ENCODE data around the gene NRG3. TPM values are rescaled to one million over a fixed set of nuclear protein-coding genes. Genes with fewer than 3 reads are reported as not detected.

Gene NRG3
- total and polyA plus RNA-seq, 2 donors (not counting 1 experiment from before 2014, with no cell fraction given), result 0.06 TPM; not detected in 1

DNA sequence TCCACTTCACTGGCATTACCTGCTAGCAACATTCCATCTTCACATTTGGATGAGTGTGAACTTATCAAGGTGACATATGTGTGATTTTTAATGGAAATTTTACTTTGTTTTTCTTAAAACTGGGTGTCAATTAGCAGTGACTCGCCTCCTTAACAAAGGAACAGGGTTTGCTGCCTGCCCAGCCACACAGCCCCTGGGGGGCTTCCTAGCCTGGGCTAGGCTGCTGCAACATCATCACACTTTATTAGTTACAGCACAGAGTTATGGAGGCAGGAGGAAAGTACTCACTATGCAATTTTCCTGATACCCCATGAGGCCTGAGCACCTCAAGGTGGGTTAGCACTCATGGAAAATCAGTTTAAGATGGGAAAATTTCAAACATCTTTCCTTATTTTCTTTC lies 861.3 kb downstream of the NRG3 start:
- Mint-ChIP-seq H3K27ac (no peak overlapping the region), H3K4me1 (no peaks in the 10 kb centered on the region), H3K27me3 (no peaks in the 10 kb centered on the region), H3K9me3 (ENCODE audit: insufficient read depth) (peaks cover 4% of the 10 kb centered on the region), H3K4me3 (no peak overlapping the region)
- ATAC-seq (ENCODE audit: low read depth), result no peak
- ChIA-PET POLR2A (no interaction called here), CTCF (no interaction called here)
- TF ChIP-seq, protein P1, sequence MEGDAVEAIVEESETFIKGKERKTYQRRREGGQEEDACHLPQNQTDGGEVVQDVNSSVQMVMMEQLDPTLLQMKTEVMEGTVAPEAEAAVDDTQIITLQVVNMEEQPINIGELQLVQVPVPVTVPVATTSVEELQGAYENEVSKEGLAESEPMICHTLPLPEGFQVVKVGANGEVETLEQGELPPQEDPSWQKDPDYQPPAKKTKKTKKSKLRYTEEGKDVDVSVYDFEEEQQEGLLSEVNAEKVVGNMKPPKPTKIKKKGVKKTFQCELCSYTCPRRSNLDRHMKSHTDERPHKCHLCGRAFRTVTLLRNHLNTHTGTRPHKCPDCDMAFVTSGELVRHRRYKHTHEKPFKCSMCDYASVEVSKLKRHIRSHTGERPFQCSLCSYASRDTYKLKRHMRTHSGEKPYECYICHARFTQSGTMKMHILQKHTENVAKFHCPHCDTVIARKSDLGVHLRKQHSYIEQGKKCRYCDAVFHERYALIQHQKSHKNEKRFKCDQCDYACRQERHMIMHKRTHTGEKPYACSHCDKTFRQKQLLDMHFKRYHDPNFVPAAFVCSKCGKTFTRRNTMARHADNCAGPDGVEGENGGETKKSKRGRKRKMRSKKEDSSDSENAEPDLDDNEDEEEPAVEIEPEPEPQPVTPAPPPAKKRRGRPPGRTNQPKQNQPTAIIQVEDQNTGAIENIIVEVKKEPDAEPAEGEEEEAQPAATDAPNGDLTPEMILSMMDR (IDR thresholded peaks at IDR 0.05), result no peak
- no peak for TF ChIP-seq EZH2 (IDR thresholded peaks at IDR 0.05; ENCODE audit: borderline replicate concordance, insufficient read depth, low read depth, low read length, poor library complexity, severe bottlenecking)
- Histone ChIP-seq H3K4me2 (replicated peaks; ENCODE audit: low read depth, low read length, poor library complexity, severe bottlenecking) (no peak overlapping the region), H3K9me3 (ENCODE audit: control extremely low read depth in 1 of 3, control insufficient read depth in 2 of 3, insufficient read depth in 1 of 3, low read length in 2 of 3) (peaks cover 0 to 1% (median 0%) of the 10 kb centered on the region in 3 donors), H3K27me3 (replicated peaks in 1 of 4; ENCODE audit: control extremely low read depth in 1 of 4, control insufficient read depth in 3 of 4, insufficient read depth in 4 of 4, low read length in 3 of 4) (no peaks in the 10 kb centered on the region), H4K20me1 (ENCODE audit: control insufficient read depth, insufficient read depth, low read length, poor library complexity, severe bottlenecking) (no peaks in the 10 kb centered on the region), H3K4me3 (ENCODE audit: control extremely low read depth in 1 of 5, extremely low read depth in 1 of 5, insufficient read depth in 1 of 5, low read depth in 2 of 5, low read length in 4 of 5) (no peak overlapping the region), H3K27ac (ENCODE audit: low read length in 2 of 2) (no peak overlapping the region), H3K79me2 (ENCODE audit: control insufficient read depth, insufficient read depth, low read length) (no peaks in the 10 kb centered on the region), H3K4me1 (ENCODE audit: control insufficient read depth in 2 of 2, insufficient read depth in 2 of 2, low read length in 2 of 2) (no peaks in the 10 kb centered on the region), H2AFZ (ENCODE audit: insufficient read depth, low read depth, low read length, poor library complexity, severe bottlenecking) (no peak overlapping the region), H3K36me3 (replicated peaks in 1 of 2; ENCODE audit: control extremely low read depth in 1 of 2, control insufficient read depth in 1 of 2, extremely low read depth in 1 of 2, insufficient read depth in 2 of 2, low read length in 1 of 2) (no peaks in the 10 kb centered on the region), H3K9ac (ENCODE audit: low read length) (no peak overlapping the region)
- no peak for DNase-seq
- no CpG with 5 or more reads among the region's 1 CpG for WGBS (ENCODE audit: insufficient coverage)
- intact Hi-C loops (cut with micrococcal nuclease), result no loop called here

DNA sequence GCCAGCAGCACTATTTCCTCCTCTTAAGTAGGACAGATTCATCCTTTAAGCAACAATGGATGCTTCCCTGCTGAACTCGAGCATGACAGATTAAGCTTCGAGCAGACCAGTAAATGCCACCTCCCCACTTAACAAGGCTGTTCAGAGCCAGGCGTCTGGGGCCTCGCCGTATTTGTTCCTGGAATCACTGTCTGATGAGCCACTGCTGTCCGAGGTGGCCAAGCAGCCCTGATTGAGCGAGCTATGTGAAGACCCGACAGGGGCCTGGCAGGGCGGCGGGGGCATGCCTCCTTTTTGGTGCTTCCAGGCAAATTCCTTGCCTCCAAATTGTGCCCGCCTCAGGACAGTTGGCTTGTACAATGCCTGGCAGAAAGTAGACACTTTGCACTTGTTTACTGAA lies 862.6 kb downstream of the NRG3 start:
- Histone ChIP-seq H2AFZ (ENCODE audit: insufficient read depth, low read depth, low read length, poor library complexity, severe bottlenecking) (no peak overlapping the region), H3K27me3 (replicated peaks in 1 of 4; ENCODE audit: control extremely low read depth in 1 of 4, control insufficient read depth in 3 of 4, insufficient read depth in 4 of 4, low read length in 3 of 4) (no peaks in the 10 kb centered on the region), H3K36me3 (replicated peaks in 1 of 2; ENCODE audit: control extremely low read depth in 1 of 2, control insufficient read depth in 1 of 2, extremely low read depth in 1 of 2, insufficient read depth in 2 of 2, low read length in 1 of 2) (no peaks in the 10 kb centered on the region), H3K79me2 (ENCODE audit: control insufficient read depth, insufficient read depth, low read length) (no peaks in the 10 kb centered on the region), H3K4me2 (replicated peaks; ENCODE audit: low read depth, low read length, poor library complexity, severe bottlenecking) (no peak overlapping the region), H3K4me3 (ENCODE audit: control extremely low read depth in 1 of 5, extremely low read depth in 1 of 5, insufficient read depth in 1 of 5, low read depth in 2 of 5, low read length in 4 of 5) (no peak overlapping the region), H3K4me1 (ENCODE audit: control insufficient read depth in 2 of 2, insufficient read depth in 2 of 2, low read length in 2 of 2) (no peaks in the 10 kb centered on the region), H4K20me1 (ENCODE audit: control insufficient read depth, insufficient read depth, low read length, poor library complexity, severe bottlenecking) (no peaks in the 10 kb centered on the region), H3K9ac (ENCODE audit: low read length) (no peak overlapping the region), H3K9me3 (ENCODE audit: control extremely low read depth in 1 of 3, control insufficient read depth in 2 of 3, insufficient read depth in 1 of 3, low read length in 2 of 3) (peaks cover 0 to 1% (median 0%) of the 10 kb centered on the region in 3 donors), H3K27ac (ENCODE audit: low read length in 2 of 2) (no peak overlapping the region)
- DNase-seq (no peak), ATAC-seq (ENCODE audit: low read depth) (no peak)
- TF ChIP-seq, protein P1 (IDR thresholded peaks at IDR 0.05), result no peak
- no peak for TF ChIP-seq EZH2 (IDR thresholded peaks at IDR 0.05; ENCODE audit: borderline replicate concordance, insufficient read depth, low read depth, low read length, poor library complexity, severe bottlenecking)
- Mint-ChIP-seq H3K27me3 (no peaks in the 10 kb centered on the region), H3K4me3 (no peak overlapping the region), H3K4me1 (no peaks in the 10 kb centered on the region), H3K9me3 (ENCODE audit: insufficient read depth) (peaks cover 4% of the 10 kb centered on the region), H3K27ac (no peak overlapping the region)
- ChIA-PET POLR2A (no interaction called here), CTCF (no interaction called here)
- WGBS (ENCODE audit: insufficient coverage), result 71% methylated on average over 11 of the region's 11 CpGs
- intact Hi-C loops (cut with micrococcal nuclease), result no loop called here
